GM23338 (cell line): ENCODE results near the gene WT1. TPM values are rescaled to one million over a fixed set of nuclear protein-coding genes. Genes with fewer than 3 reads are reported as not detected.

Source experiments
- ATAC-seq: fragments of 200-7000 bp; cut with Tn5 transposase; 3 replicates; pipeline ENCODE4 v1.9.1; 2020
- DNase-seq: peaks from one replicate; pipeline ENCODE4 v3.0.0-alpha.2; 2015; ENCODE audit warnings: low spot score
- H2AFZ ChIP-seq: fragments of 200-600 bp; sonication (generic); 2 replicates; pipeline ENCODE4 v1.8.0; 2016; ENCODE audit warnings: antibody characterized with exemption, mild to moderate bottlenecking, moderate library complexity
- H3F3A ChIP-seq: fragments of 200-600 bp; sonication (generic); replicated peaks from 2 replicates; pipeline ENCODE4 v1.8.0; 2017; ENCODE audit warnings: antibody characterized with exemption, mixed run types, low read depth
- H3K27ac ChIP-seq: fragments of 200-600 bp; sonication (generic); 2 replicates; pipeline ENCODE4 v1.6.1; 2016; ENCODE audit warnings: low read depth
- H3K27me3 ChIP-seq: fragments of 200-600 bp; sonication (generic); 2 replicates; pipeline ENCODE4 v1.8.0; 2016; ENCODE audit warnings: mild to moderate bottlenecking, mixed run types, moderate library complexity; ENCODE audit not compliant: insufficient read depth
- H3K36me3 ChIP-seq: fragments of 200-600 bp; sonication (generic); 2 replicates; pipeline ENCODE4 v1.8.0; 2016; ENCODE audit warnings: mild to moderate bottlenecking; ENCODE audit not compliant: insufficient read depth
- H3K4me1 ChIP-seq: fragments of 200-600 bp; sonication (generic); 2 replicates; pipeline ENCODE4 v1.8.0; 2016; ENCODE audit warnings: mild to moderate bottlenecking, moderate library complexity; ENCODE audit not compliant: insufficient read depth
- H3K4me2 ChIP-seq: fragments of 200-600 bp; sonication (generic); 2 replicates; pipeline ENCODE4 v1.7.1; 2017; ENCODE audit warnings: mixed run types
- H3K4me3 ChIP-seq: fragments of 200-600 bp; sonication (generic); 2 replicates; pipeline ENCODE4 v1.6.1; 2016; ENCODE audit warnings: mixed run types
- H3K79me2 ChIP-seq: fragments of 200-600 bp; sonication (generic); replicated peaks from 2 replicates; pipeline ENCODE4 v1.8.0; 2017; ENCODE audit warnings: mild to moderate bottlenecking; ENCODE audit not compliant: insufficient read depth
- H3K9me2 ChIP-seq: fragments of 200-600 bp; sonication (generic); 2 replicates; pipeline ENCODE4 v1.8.0; 2017; ENCODE audit not compliant: insufficient read depth
- H4K20me1 ChIP-seq: fragments of 200-600 bp; sonication (generic); replicated peaks from 2 replicates; pipeline ENCODE4 v1.8.0; 2017; ENCODE audit warnings: mild to moderate bottlenecking; ENCODE audit not compliant: insufficient read depth
- H3K27ac Mint-ChIP-seq: 2 replicates; pipeline ENCODE4 v1.8.0; 2020; ENCODE audit warnings: inconsistent platforms, mild to moderate bottlenecking, moderate library complexity, mixed read lengths
- H3K27me3 Mint-ChIP-seq: 3 replicates; pipeline ENCODE4 v1.8.0; 2022; ENCODE audit warnings: low read depth, mild to moderate bottlenecking, moderate library complexity, mixed read lengths, inconsistent platforms; ENCODE audit not compliant: insufficient read depth, poor library complexity
- H3K36me3 Mint-ChIP-seq: 3 replicates; pipeline ENCODE4 v1.8.0; 2021; ENCODE audit warnings: low read depth, mild to moderate bottlenecking, inconsistent platforms, moderate library complexity, mixed read lengths
- H3K4me1 Mint-ChIP-seq: 3 replicates; pipeline ENCODE4 v1.8.0; 2020; ENCODE audit warnings: mild to moderate bottlenecking, inconsistent platforms, mixed read lengths
- H3K4me3 Mint-ChIP-seq: 3 replicates; pipeline ENCODE4 v1.8.0; 2021; ENCODE audit warnings: moderate library complexity, mild to moderate bottlenecking, inconsistent platforms, mixed read lengths
- H3K9me3 Mint-ChIP-seq: 3 replicates; pipeline ENCODE4 v1.8.0; 2020; ENCODE audit warnings: moderate library complexity, mild to moderate bottlenecking, inconsistent platforms, mixed read lengths
- CREB1 ChIP-seq: fragments of 250-450 bp; sonication (Bioruptor Pico); IDR thresholded peaks from 2 replicates; pipeline ENCODE4 v1.5.0; 2020; ENCODE audit warnings: low read depth, mild to moderate bottlenecking, moderate library complexity
- CTCF ChIP-seq, 2 experiments: fragments of 200-600 bp in 1 of 2; sonication (generic) in 1 of 2; conservative IDR thresholded peaks; 2 replicates each; pipeline versions ENCODE4 v1.5.1 to v1.6.1; 2016 to 2017; ENCODE audit warnings: antibody characterized with exemption in 2 of 2, low read depth in 2 of 2, mild to moderate bottlenecking in 2 of 2, moderate library complexity in 1 of 2
- ETS1 ChIP-seq: IDR thresholded peaks from 2 replicates; pipeline ENCODE4 v1.6.1; 2016; ENCODE audit warnings: antibody characterized with exemption
- EZH2 ChIP-seq: fragments of 200-600 bp; sonication (generic); IDR thresholded peaks from one replicate; pipeline ENCODE4 v1.8.0; 2017; ENCODE audit warnings: antibody characterized with exemption, mild to moderate bottlenecking, low read depth; ENCODE audit not compliant: unreplicated experiment
- EZH2phosphoT487 ChIP-seq: fragments of 200-600 bp; sonication (generic); IDR thresholded peaks from one replicate; pipeline ENCODE4 v1.8.1; 2018; ENCODE audit warnings: antibody characterized with exemption; ENCODE audit not compliant: unreplicated experiment
- JUNB ChIP-seq: IDR thresholded peaks from one replicate; pipeline ENCODE4 v1.6.1; 2016; ENCODE audit warnings: antibody characterized with exemption; ENCODE audit not compliant: unreplicated experiment
- NANOG ChIP-seq: IDR thresholded peaks from 2 replicates; pipeline ENCODE4 v1.6.1; 2016; ENCODE audit warnings: antibody characterized with exemption, borderline replicate concordance
- STAT1 ChIP-seq: IDR thresholded peaks from one replicate; pipeline ENCODE4 v1.6.1; 2016; ENCODE audit warnings: antibody characterized with exemption; ENCODE audit not compliant: unreplicated experiment
- ZNF114 ChIP-seq: fragments of 250-450 bp; sonication (Bioruptor Pico); IDR thresholded peaks from 2 replicates; pipeline ENCODE4 v1.5.0; 2020; ENCODE audit warnings: mild to moderate bottlenecking, moderate library complexity
- ZNF462 ChIP-seq: fragments of 250-450 bp; sonication (Bioruptor Pico); IDR thresholded peaks from 2 replicates; pipeline ENCODE4 v1.5.0; 2020; ENCODE audit warnings: mild to moderate bottlenecking, moderate library complexity
- polyA plus RNA-seq: library from polyadenylated mRNA; unstranded; fragments of >200 nt; fragmentation: Nextera tagmentation; extraction: Ambion mirVana; gene quantifications from 2 replicates; pipeline ENCODE4 v1.2.1, GENCODE V29; 2016
- total RNA-seq: library from RNA; depleted of rRNA; stranded (reverse); fragments of >200 nt; shearing (Covaris generic); gene quantifications from 2 replicates; pipeline ENCODE4 v1.2.3, GENCODE V29; 2014

Gene WT1
- total and polyA plus RNA-seq, 2 experiments from 2014 or later, result 0.21 TPM; not detected in 1

GRCh38 chr11:32341620-32342613 is 93.4 kb downstream of the WT1 start (continued):
- TF ChIP-seq ZNF462 (CRISPR knock-in tag) (no peak), EZH2phosphoT487 (no peak), CREB1 (no peak), ETS1 (no peak), STAT1 (no peak)

- no peak for ATAC-seq
- no peak for TF ChIP-seq CREB1
- TF ChIP-seq ZNF114, result no peak
- no peak for TF ChIP-seq ETS1
- TF ChIP-seq EZH2, result no peak
- TF ChIP-seq STAT1, result no peak
- TF ChIP-seq CTCF (conservative IDR thresholded peaks at IDR 0.05; ENCODE audit: low read depth in 2 of 2), result no peak
- no peak for TF ChIP-seq JUNB
- TF ChIP-seq NANOG, result no peak
Observed at GRCh38 chr11:32340181-32340580, 95.2 kb downstream of the WT1 start.

More at GRCh38 chr11:32340181-32340580, 95.2 kb downstream of the WT1 start:
- no peak overlapping the region for H3K27ac ChIP-seq
- DNase-seq, result no peak
- Mint-ChIP-seq H3K4me3 (no peak overlapping the region), H3K9me3 (peaks cover 18% of the 10 kb centered on the region), H3K36me3 (peaks cover 9% of the 10 kb centered on the region), H3K27ac (no peak overlapping the region), H3K27me3 (peaks cover 4% of the 10 kb centered on the region), H3K4me1 (no peaks in the 10 kb centered on the region)
- peaks cover 6% of the 10 kb centered on the region; the same call in 1 of the 2 replicates for H3K9me2 ChIP-seq
- no peaks in the 10 kb centered on the region for H3K79me2 ChIP-seq
- H3K27me3 ChIP-seq, result peaks cover 7% of the 10 kb centered on the region
- H3K4me2 ChIP-seq, result no peak overlapping the region
- no peak overlapping the region for H2AFZ ChIP-seq
- H3K4me1 ChIP-seq, result no peaks in the 10 kb centered on the region
- H3K4me3 ChIP-seq, result no peak overlapping the region
- H4K20me1 ChIP-seq, result no peaks in the 10 kb centered on the region
- H3F3A ChIP-seq, result no peaks in the 10 kb centered on the region
- H3K36me3 ChIP-seq, result no peaks in the 10 kb centered on the region; the same call in 1 of the 2 replicates
